Neutrophil (primary cell): ENCODE data around the gene SLC27A3.

Source experiments
- H3K27ac ChIP-seq: fragments of 200-600 bp; sonication (generic); 2 replicates; pipeline ENCODE4 v1.5.1; 2016; ENCODE audit warnings: mild to moderate bottlenecking, moderate library complexity
- H3K27me3 ChIP-seq: fragments of 200-600 bp; sonication (generic); 2 replicates; pipeline ENCODE4 v1.6.0; 2016; ENCODE audit warnings: mild to moderate bottlenecking
- H3K36me3 ChIP-seq: fragments of 200-600 bp; sonication (generic); 2 replicates; pipeline ENCODE4 v1.5.1; 2017
- H3K4me1 ChIP-seq, 2 experiments: fragments of 200-600 bp in 1 of 2; sonication (generic) in 1 of 2; 1 replicate in 1 of 2; 2 replicates in 1 of 2; pipeline versions ENCODE4 v1.5.1 to v1.6.1; 2013 to 2016; ENCODE audit warnings: low read depth in 1 of 2, low read length in 1 of 2, mild to moderate bottlenecking in 1 of 2, moderate library complexity in 1 of 2; ENCODE audit not compliant: control insufficient read depth in 1 of 2, insufficient read depth in 1 of 2
- H3K4me3 ChIP-seq, 2 experiments: fragments of 200-600 bp in 1 of 2; sonication (generic) in 1 of 2; 1 replicate in 1 of 2; 2 replicates in 1 of 2; pipeline ENCODE4 v1.5.1; 2013 to 2016; ENCODE audit warnings: low read depth in 1 of 2, low read length in 1 of 2, mild to moderate bottlenecking in 1 of 2, moderate library complexity in 1 of 2
- H3K9me3 ChIP-seq: fragments of 200-600 bp; sonication (generic); 2 replicates; pipeline ENCODE4 v1.5.1; 2016
- TF ChIP-seq, protein P1 (sequence below): fragments of 200-600 bp; sonication (generic); IDR thresholded peaks from 2 replicates; pipeline ENCODE4 v1.5.1; 2016; ENCODE audit warnings: antibody characterized with exemption

SLC27A3 gene

DNA sequence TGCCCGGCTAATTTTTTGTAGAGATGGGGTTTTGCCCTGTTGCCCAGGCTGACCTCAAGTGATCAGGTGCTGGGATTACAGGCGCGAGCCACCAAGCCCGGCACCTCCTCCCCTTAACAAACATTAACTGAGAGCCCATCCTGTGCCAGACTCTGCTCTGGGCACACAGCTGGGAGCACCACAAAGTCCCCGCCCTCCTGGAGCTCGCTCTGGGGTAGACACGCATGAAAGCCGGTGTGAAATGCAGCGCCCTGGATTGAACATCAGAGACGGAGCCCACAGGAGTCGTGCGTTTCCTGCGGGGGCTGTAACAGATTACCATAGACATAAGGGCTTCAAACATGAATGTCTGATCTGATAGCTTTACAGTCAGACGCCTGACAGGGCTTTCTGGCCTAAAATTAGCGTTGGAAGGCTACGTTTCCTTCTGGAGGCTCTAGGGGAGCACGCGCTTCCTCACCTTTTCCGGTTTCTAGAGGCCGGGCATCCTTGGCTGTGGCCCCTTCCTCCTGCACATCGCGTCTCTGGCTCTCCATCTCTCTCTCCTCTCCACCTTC, 14.3 kb downstream of the SLC27A3 start:
- Histone ChIP-seq H3K27me3 (no peaks in the 10 kb centered on the region), H3K27ac (peak overlapping the region; percentile 91), H3K4me1 (peaks cover 40 to 41% of the 10 kb centered on the region in 2 experiments), H3K4me3 (peak overlapping the region; percentile 57 to 61), H3K36me3 (no peaks in the 10 kb centered on the region), H3K9me3 (no peaks in the 10 kb centered on the region)
- TF ChIP-seq, protein P1, sequence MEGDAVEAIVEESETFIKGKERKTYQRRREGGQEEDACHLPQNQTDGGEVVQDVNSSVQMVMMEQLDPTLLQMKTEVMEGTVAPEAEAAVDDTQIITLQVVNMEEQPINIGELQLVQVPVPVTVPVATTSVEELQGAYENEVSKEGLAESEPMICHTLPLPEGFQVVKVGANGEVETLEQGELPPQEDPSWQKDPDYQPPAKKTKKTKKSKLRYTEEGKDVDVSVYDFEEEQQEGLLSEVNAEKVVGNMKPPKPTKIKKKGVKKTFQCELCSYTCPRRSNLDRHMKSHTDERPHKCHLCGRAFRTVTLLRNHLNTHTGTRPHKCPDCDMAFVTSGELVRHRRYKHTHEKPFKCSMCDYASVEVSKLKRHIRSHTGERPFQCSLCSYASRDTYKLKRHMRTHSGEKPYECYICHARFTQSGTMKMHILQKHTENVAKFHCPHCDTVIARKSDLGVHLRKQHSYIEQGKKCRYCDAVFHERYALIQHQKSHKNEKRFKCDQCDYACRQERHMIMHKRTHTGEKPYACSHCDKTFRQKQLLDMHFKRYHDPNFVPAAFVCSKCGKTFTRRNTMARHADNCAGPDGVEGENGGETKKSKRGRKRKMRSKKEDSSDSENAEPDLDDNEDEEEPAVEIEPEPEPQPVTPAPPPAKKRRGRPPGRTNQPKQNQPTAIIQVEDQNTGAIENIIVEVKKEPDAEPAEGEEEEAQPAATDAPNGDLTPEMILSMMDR, result no peak

DNA sequence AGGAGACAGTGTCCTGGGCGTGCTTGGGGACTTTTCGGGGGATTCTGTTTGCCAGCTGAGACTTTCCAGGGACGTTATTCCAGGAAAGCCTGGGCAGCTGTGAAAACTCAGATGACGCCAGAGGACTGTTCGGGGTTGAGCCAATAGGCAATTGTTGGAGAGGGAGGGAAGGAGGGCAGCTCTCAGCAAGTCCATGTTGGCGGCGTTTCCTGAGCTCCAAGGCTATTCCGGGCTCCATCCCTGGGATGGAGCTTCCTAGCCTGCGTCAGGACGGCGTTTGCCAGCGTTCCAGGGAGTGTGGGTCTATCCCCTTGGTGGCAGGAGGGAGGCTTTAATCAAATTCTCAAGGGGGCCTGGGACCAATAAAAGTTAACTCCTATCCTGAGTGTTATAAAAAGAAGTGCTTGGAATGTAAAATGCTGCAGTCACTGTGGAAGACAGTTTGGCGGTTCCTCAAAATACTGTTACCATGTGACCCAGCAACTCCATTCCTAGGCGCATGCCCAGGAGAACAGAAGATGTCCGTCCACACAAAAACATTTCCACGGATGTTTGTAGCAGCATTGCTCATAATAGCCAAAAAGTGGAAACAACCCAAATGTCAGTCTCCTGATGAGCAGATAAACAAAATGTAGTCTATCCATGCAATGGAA, 15.2 kb downstream of the SLC27A3 start:
- TF ChIP-seq, protein P1, result no peak
- no peaks in the 10 kb centered on the region for H3K27me3 ChIP-seq
- H3K9me3 ChIP-seq, result no peaks in the 10 kb centered on the region
- peak overlapping the region; percentile 57 to 61 for H3K4me3 ChIP-seq
- peak overlapping the region; percentile 91 for H3K27ac ChIP-seq
- no peaks in the 10 kb centered on the region for H3K36me3 ChIP-seq
- H3K4me1 ChIP-seq, result peaks cover 40 to 41% of the 10 kb centered on the region in 2 experiments

DNA sequence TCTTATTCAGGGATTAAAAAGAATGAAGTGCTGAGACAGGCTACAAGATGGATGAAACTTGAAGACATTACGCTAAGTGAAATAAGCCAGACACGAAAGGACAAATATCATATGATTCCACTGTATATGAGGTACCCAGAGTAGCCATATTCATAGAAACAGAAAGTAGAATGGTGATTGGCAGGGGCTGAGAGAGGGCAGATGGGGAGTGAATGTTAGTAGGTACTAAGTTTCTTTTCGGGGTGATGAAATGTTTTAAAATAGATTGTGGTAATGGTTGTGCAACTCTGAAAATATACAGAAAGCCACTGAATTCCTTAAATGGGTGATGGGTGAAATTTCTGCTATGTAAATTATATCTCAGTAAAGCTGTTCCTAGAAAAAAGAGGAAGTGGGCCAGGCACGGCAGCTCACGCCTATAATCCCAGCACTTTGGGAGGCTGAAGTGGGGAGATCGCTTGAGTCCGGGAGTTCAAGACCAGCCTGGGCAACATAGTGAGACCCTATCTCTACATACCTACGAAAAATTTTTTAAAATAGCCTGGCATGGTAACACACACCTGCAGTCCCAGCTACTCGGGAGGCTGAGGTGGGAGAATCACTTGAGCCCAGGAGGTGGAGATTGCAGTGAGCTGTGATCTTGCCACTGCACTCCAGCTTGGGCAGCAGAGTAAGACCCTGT, 15.9 kb downstream of the SLC27A3 start:
- Histone ChIP-seq H3K27me3 (no peaks in the 10 kb centered on the region), H3K27ac (peak overlapping the region; percentile 91), H3K4me3 (peak overlapping the region; percentile 57 to 61), H3K36me3 (no peaks in the 10 kb centered on the region), H3K4me1 (peaks cover 40 to 41% of the 10 kb centered on the region in 2 experiments), H3K9me3 (no peaks in the 10 kb centered on the region)
- TF ChIP-seq, protein P1, result peak; percentile 14

DNA sequence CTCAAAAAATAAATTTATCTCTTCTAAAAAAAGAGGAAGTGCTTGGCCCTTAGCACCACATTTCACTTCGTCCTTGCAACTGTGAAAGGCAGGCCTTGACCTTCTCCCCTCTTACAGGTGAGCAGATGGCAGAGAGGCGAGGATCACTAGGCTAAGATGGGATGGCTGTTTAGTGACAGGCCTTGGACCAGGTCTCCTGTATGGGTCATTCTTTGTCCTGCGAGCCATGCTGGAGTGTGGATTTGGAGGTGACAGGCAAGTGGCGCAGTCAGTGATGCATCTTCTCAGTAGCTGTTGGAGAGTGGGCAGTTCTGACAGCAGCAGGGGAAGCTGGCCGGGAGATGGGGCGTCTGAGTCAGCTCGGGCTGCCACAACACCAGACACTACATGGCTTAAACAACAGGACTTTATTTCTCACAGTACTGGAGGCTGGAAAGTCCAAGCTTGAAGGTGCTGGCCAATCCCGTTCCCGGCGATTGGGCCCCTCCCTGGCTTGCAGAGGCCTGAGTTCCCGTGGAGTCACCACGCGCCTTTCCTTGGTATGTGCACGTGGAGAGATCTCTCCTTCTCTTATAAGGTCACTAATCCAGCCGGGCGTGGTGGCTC, 16.5 kb downstream of the SLC27A3 start:
- no peaks in the 10 kb centered on the region for H3K36me3 ChIP-seq
- peaks cover 40 to 41% of the 10 kb centered on the region in 2 experiments for H3K4me1 ChIP-seq
- peak overlapping the region; percentile 91 for H3K27ac ChIP-seq
- H3K9me3 ChIP-seq, result no peaks in the 10 kb centered on the region
- H3K27me3 ChIP-seq, result no peaks in the 10 kb centered on the region
- TF ChIP-seq, protein P1, result no peak
- H3K4me3 ChIP-seq, result peak overlapping the region; percentile 57 to 61

DNA sequence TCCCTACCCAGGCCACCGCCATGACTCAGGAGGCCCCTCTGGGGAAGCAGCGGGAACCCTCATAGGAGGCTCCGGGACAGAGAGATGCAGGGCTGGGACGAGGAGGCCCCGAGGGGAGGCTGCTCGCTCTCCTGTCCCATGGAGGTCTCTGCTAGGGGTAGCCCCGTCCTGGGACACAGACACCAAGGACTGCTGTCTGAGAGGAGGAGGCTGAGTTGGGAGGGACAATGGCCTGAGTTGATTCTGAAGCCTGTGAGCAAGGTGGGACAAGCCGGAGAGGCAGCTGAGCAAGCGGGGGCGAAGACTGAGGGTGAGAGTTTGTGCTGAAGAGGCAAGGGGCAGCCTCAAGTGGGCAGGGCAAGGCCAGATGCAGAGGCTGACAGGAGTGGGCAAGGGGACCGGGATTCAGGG, 17.4 kb downstream of the SLC27A3 start:
- no peaks in the 10 kb centered on the region for H3K9me3 ChIP-seq
- H3K27ac ChIP-seq, result no peak overlapping the region
- H3K4me3 ChIP-seq, result no peak overlapping the region
- no peaks in the 10 kb centered on the region for H3K27me3 ChIP-seq
- TF ChIP-seq, protein P1, result no peak
- no peaks in the 10 kb centered on the region for H3K36me3 ChIP-seq
- peaks cover 45 to 46% of the 10 kb centered on the region in 2 experiments for H3K4me1 ChIP-seq
